DLD1 (cell line): ENCODE measurements around the gene NQO1.
"Not testable (repeated sequence)": the region's sequence is repeated elsewhere in the genome, so short reads cannot be mapped to it uniquely, and the experiment has no call there.

Source experiments
- in situ Hi-C: cut with HindIII; loops from 2 replicates; pipeline ENCODE4 v1.10.0; 2017; ENCODE audit warnings: low sequenced_read_pairs

The NQO1 gene

GRCh38 chr16:69726313-69727060, at the start of gene NQO1:
Gene NQO1 (minus strand): TSS chr16:69726560. CDS start chr16:69726439, 121 bp downstream.
- in situ Hi-C loops, result no loop called here

DNA sequence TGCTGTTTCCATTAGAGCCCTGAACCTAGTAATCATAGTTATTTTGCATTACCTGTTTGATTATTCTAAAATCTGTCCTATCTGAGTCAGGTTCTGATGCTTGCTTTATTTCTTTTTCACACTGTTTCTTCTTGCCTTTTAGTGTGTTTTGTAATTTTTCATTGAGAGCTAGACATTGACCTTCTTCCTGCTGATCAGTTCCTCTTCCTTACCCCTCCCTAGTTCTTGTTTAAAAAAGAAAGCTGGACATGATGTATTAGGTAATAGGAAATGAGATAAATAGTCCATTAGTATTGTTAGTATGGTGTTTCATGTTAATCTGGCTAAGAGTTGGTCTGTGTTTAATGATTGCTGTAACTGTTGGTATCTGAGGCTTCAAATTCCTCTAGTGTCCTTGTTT, 49.2 kb upstream of the NQO1 start:
- in situ Hi-C loops, result no loop called here

DNA sequence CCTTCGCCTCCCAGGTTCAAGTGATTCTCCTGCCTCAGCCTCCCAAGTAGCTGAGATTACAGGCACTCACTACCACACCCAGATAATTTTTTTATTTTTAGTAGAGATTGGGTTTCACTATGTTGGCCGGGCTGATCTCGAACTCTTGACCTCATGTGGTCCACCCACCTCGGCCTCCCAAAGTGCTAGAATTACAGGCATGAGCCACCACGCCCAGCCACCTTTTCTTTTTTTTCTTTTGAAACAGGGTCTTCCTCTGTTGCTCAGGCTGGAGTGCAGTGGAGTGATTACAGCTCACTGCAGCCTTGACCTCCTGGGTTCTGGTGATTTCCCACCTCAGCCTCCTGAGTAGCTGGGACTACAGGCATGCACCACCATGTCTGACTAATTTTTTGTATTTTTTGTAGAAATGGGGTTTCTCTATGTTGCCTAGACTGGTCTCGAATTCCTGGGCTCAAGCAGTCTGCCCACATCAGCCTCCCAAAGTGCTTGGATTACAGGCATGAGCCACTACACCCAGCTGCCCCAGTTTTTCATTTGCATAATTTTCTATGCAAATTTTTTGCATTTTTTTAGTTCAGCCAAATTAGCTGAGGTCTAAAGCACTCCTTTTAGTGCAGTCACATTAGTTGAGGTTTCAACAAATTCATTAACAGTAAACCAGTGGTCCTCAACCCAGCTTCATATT, 47.0 kb upstream of the NQO1 start:
- in situ Hi-C loops, result no loop called here

DNA sequence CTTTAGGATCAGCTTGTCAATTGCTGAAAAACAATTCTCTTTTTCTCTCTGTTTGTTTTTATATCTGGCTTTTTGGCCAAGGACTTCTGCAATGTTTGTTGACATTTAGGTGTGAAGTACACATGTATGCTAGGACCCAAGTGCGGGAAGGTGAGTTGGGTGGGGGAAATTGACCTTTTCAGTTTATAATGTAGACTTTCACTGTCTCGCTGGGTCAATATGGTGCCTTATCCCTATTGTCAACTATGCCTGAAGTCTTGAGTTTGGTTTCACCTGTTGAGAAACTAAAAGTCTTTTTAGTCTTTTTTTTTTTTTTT, 45.2 kb upstream of the NQO1 start:
- in situ Hi-C loops, result no loop called here

DNA sequence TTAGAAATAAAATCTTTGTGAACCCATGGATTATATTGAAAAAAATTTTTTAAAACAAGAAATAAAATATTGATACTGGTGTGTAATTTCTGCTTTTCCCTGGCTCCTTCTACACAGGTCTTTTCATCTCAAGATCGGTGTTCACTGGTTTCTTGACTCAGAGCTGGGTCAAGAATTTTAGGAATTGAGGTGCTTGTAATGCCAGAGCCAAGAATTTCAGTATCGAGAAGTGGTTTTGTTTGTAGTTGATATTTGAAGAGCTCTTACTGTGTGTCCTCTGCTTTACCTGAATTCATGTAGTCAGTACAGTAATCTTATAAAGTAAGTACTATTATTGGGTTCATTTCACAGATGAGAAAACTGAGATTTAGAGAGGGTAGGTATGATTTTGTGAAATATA, 43.0 kb upstream of the NQO1 start:
- in situ Hi-C loops, result no loop called here

GRCh38 chr16:69768666-69769065, 42.3 kb upstream of the NQO1 start:
- in situ Hi-C loops, result no loop called here

GRCh38 chr16:69767459-69768229, 41.3 kb upstream of the NQO1 start:
- in situ Hi-C loops, result no loop called here

- in situ Hi-C loops, result no loop called here
Observed at GRCh38 chr16:69763599-69763942, 37.2 kb upstream of the NQO1 start.

GRCh38 chr16:69762814-69763598, 36.6 kb upstream of the NQO1 start:
- in situ Hi-C loops, result no loop called here

- in situ Hi-C loops, result no loop called here
Observed at GRCh38 chr16:69761983-69762813, 35.8 kb upstream of the NQO1 start, which contains the start of gene WWP2. Gene WWP2 (plus strand): TSS chr16:69762332. CDS start chr16:69787011, 24,679 bp downstream.

- in situ Hi-C loops, result not testable (repeated sequence)
Observed at GRCh38 chr16:69757375-69757774, 31.0 kb upstream of the NQO1 start.

- in situ Hi-C loops, result no loop called here
Observed at GRCh38 chr16:69756705-69757104, 30.3 kb upstream of the NQO1 start.

GRCh38 chr16:69754469-69755310, 28.3 kb upstream of the NQO1 start, which contains the start of gene NOB1:
Gene NOB1 (minus strand): TSS chr16:69754926. CDS start chr16:69754910, 16 bp downstream.
- in situ Hi-C loops, result no loop called here

GRCh38 chr16:69754143-69754468, 27.7 kb upstream of the NQO1 start:
- in situ Hi-C loops, result no loop called here

DNA sequence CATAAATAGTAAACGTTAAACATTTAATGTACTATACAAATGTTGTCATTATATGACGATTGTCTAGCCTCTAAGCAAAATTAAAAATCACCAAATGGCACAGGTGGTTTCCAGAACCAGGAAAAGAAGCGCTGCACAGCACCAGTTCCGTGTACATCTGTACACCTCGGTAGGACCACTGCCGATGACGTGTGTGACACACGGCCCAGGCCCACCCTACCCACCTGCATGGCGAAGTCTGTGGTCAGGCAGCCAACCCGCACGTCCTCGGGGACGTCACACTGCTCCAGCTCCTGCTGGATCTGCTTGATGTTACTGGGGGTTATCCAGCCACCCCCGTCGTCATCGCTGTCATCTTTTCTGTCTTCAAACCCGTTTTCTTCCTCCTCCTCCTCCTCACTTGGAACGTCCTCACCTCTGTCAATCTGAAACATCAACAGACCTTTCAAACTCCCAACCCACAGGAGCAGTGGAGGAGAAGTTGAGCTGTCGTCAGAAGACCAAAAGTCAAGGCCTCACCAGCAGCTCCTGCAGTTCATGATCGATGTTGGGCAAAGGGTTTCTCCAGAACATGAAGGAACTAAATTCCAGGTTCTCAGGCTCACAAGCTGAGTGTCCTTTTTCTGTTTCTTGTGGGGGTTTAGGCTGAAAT, 22.5 kb upstream of the NQO1 start:
- in situ Hi-C loops, result no loop called here

DNA sequence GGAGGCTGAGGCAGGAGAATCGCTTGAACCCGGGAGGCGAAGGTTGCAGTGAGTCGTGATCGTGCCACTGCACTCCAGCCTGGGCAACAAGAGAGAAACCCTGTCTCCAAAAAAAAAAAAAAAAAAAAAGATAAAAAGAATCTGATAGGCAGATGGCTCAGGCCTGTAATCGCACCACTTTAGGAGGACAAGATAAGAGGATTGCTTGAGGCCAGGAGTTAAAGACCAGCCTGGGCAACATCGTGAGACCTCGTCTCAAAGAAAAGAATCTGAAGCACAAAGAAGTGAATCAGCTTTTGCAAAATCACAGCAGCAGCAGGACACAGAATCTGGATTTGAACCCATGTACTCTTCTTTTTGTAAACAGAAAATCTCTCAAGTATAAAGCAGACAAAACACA, 20.8 kb upstream of the NQO1 start:
- in situ Hi-C loops, result no loop called here

GRCh38 chr16:69745959-69746358, 19.6 kb upstream of the NQO1 start:
- in situ Hi-C loops, result no loop called here

GRCh38 chr16:69745232-69745612, 18.9 kb upstream of the NQO1 start:
- in situ Hi-C loops, result no loop called here
